ENCODE data around the gene PCDH19.
A peak's percentile ranks its signal among the peaks of the same experiment; 100 is the strongest.

GRCh38 chrX:100413229-100413628 is 3.2 kb upstream of the PCDH19 start:
- TF ChIP-seq, protein P1, sequence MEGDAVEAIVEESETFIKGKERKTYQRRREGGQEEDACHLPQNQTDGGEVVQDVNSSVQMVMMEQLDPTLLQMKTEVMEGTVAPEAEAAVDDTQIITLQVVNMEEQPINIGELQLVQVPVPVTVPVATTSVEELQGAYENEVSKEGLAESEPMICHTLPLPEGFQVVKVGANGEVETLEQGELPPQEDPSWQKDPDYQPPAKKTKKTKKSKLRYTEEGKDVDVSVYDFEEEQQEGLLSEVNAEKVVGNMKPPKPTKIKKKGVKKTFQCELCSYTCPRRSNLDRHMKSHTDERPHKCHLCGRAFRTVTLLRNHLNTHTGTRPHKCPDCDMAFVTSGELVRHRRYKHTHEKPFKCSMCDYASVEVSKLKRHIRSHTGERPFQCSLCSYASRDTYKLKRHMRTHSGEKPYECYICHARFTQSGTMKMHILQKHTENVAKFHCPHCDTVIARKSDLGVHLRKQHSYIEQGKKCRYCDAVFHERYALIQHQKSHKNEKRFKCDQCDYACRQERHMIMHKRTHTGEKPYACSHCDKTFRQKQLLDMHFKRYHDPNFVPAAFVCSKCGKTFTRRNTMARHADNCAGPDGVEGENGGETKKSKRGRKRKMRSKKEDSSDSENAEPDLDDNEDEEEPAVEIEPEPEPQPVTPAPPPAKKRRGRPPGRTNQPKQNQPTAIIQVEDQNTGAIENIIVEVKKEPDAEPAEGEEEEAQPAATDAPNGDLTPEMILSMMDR (conservative IDR thresholded peaks at IDR 0.05; ENCODE audit: low read length), result peak; percentile 56
- TF ChIP-seq EZH2phosphoT487 (IDR thresholded peaks at IDR 0.05; ENCODE audit: borderline replicate concordance), result no peak

Measured in Loucy (cell line).